ENCODE measurements around the gene IL25. TPM values are rescaled to one million over a fixed set of nuclear protein-coding genes. Genes with fewer than 3 reads are reported as not detected.

The IL25 gene
- total and polyA plus RNA-seq, 2 of the 4 experiments (the other 2 are of a cell fraction) = not detected

GRCh38 chr14:23346693-23347405, 25.8 kb upstream of the IL25 start:
- Histone ChIP-seq H4K8ac (ENCODE audit: low read depth in 2 of 2, low read length in 2 of 2) (no peak overlapping the region), H2BK120ac (ENCODE audit: low read depth, low read length) (no peak overlapping the region), H3K4me1 (ENCODE audit: control insufficient read depth, insufficient read depth, low read length) (peaks cover 3% of the 10 kb centered on the region; the same call in 1 of the 2 replicates), H3K14ac (replicated peaks; ENCODE audit: low read depth, low read length) (no peak overlapping the region), H2AK9ac (replicated peaks; ENCODE audit: low read depth, low read length, poor library complexity) (no peak overlapping the region), H3K36me3 (ENCODE audit: control insufficient read depth, insufficient read depth, low read length) (peaks cover 10% of the 10 kb centered on the region), H2BK20ac (ENCODE audit: low read depth, low read length) (no peak overlapping the region), H4K20me1 (ENCODE audit: insufficient read depth, low read length) (no peaks in the 10 kb centered on the region; the same call in 1 of the 2 replicates), H2BK15ac (ENCODE audit: low read depth, low read length) (no peak overlapping the region), H4K5ac (ENCODE audit: low read depth, low read length) (no peak overlapping the region), H2BK5ac (ENCODE audit: low read depth, low read length, poor library complexity, severe bottlenecking) (no peak overlapping the region), H2AFZ (replicated peaks; ENCODE audit: low read length, poor library complexity) (no peak overlapping the region), H3K56ac (ENCODE audit: extremely low read depth, insufficient read depth, low read length) (no peak overlapping the region), H3K4me3 (ENCODE audit: insufficient read depth, low read depth, low read length) (no peak overlapping the region), H3K18ac (ENCODE audit: low read depth, low read length) (no peak overlapping the region), H3K4ac (ENCODE audit: low read depth, low read length) (no peak overlapping the region), H3K9me3 (ENCODE audit: control insufficient read depth, insufficient read depth, low read length) (no peaks in the 10 kb centered on the region), H3K4me2 (ENCODE audit: low read depth, low read length) (no peak overlapping the region), H3K9me1 (ENCODE audit: insufficient read depth, low read length) (no peaks in the 10 kb centered on the region), H3K9ac (ENCODE audit: low read depth, low read length) (no peak overlapping the region), H3K23ac (ENCODE audit: low read depth, low read length) (no peak overlapping the region), H3K27me3 (ENCODE audit: control insufficient read depth, insufficient read depth, low read length) (peaks cover 2% of the 10 kb centered on the region; the same call in 1 of the 2 replicates), H4K91ac (ENCODE audit: insufficient read depth, low read depth, low read length) (no peak overlapping the region), H2AK5ac (ENCODE audit: low read depth, low read length) (no peak overlapping the region), H3K27ac (ENCODE audit: insufficient read depth, low read length) (no peak overlapping the region), H3K79me1 (ENCODE audit: low read depth in 1 of 2, low read length in 2 of 2) (peaks cover 0 to 3% of the 10 kb centered on the region in 2 experiments; a peak in 3 of 4 replicates)
- ATAC-seq (ENCODE audit: low read depth) (no peak), DNase-seq (no peak)
- intact Hi-C loops (cut with micrococcal nuclease) = no loop called here
- 85% methylated on average over 13 of the region's 27 CpGs; no CpG with 5 or more reads in 1 of the 2 experiments for whole genome bisulfite sequencing, 2 experiments (ENCODE audit: extremely low coverage in 2 of 2, insufficient read length in 1 of 2)
- in situ Hi-C loops (cut with MboI; ENCODE audit: low sequenced_read_pairs) = no loop called here
- ChIA-PET POLR2A (ENCODE audit: unreplicated experiment) (interaction anchor here (0.5 kb wide), 1 partner anchor 21 kb away, joined by 4 read pairs; no protein-coding TSS in a partner anchor), CTCF (no interaction called here)
- no TSS peak for BruUV-seq (replicated peaks)
- no peak for TF ChIP-seq NFE2L2 (IDR thresholded peaks at IDR 0.05; ENCODE audit: low read depth, low read length)
- TF ChIP-seq, protein P1, sequence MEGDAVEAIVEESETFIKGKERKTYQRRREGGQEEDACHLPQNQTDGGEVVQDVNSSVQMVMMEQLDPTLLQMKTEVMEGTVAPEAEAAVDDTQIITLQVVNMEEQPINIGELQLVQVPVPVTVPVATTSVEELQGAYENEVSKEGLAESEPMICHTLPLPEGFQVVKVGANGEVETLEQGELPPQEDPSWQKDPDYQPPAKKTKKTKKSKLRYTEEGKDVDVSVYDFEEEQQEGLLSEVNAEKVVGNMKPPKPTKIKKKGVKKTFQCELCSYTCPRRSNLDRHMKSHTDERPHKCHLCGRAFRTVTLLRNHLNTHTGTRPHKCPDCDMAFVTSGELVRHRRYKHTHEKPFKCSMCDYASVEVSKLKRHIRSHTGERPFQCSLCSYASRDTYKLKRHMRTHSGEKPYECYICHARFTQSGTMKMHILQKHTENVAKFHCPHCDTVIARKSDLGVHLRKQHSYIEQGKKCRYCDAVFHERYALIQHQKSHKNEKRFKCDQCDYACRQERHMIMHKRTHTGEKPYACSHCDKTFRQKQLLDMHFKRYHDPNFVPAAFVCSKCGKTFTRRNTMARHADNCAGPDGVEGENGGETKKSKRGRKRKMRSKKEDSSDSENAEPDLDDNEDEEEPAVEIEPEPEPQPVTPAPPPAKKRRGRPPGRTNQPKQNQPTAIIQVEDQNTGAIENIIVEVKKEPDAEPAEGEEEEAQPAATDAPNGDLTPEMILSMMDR (conservative IDR thresholded peaks at IDR 0.05; ENCODE audit: low read depth, low read length) = no peak
- TF ChIP-seq SMC3 (IDR thresholded peaks at IDR 0.05; ENCODE audit: low read depth, low read length) = no peak
- TF ChIP-seq RAD21 (IDR thresholded peaks at IDR 0.05; ENCODE audit: low read length) = no peak
- no peak for TF ChIP-seq BHLHE40 (IDR thresholded peaks at IDR 0.05; ENCODE audit: low read depth, low read length)
- no peak for TF ChIP-seq CEBPB (IDR thresholded peaks at IDR 0.05; ENCODE audit: low read depth, low read length)
- TF ChIP-seq, protein P2, sequence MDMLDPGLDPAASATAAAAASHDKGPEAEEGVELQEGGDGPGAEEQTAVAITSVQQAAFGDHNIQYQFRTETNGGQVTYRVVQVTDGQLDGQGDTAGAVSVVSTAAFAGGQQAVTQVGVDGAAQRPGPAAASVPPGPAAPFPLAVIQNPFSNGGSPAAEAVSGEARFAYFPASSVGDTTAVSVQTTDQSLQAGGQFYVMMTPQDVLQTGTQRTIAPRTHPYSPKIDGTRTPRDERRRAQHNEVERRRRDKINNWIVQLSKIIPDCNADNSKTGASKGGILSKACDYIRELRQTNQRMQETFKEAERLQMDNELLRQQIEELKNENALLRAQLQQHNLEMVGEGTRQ (IDR thresholded peaks at IDR 0.05; ENCODE audit: low read depth, low read length) = no peak
- no peak for TF ChIP-seq CHD1 (IDR thresholded peaks at IDR 0.05; ENCODE audit: low read depth, low read length)
- TF ChIP-seq RCOR1 (IDR thresholded peaks at IDR 0.05; ENCODE audit: insufficient replicate concordance, low read length) = no peak
- TF ChIP-seq ELK1 (IDR thresholded peaks at IDR 0.05; ENCODE audit: borderline replicate concordance, low read depth, low read length) = no peak
- dilution Hi-C loops (cut with HindIII; ENCODE audit: low sequenced_read_pairs, unreplicated experiment) = no loop called here
